GM18505 (cell line): ENCODE measurements around the gene MSI2.

Experiments used
- ATAC-seq: cut with Tn5 transposase; IDR thresholded peaks from one replicate; pipeline ENCODE4 v1.9.1; 2021; ENCODE audit not compliant: unreplicated experiment
- POLR2A ChIP-seq: IDR thresholded peaks from 4 replicates; pipeline ENCODE4 v1.6.1; 2011; ENCODE audit warnings: borderline replicate concordance; ENCODE audit not compliant: insufficient read depth, insufficient read length; ENCODE audit errors: extremely low read depth

MSI2 gene

GRCh38 chr17:57599271-57600045 lies 343.1 kb downstream of the MSI2 start:
- ATAC-seq: no peak
- no peak for TF ChIP-seq POLR2A

GRCh38 chr17:57600074-57600473 lies 343.8 kb downstream of the MSI2 start:
- TF ChIP-seq POLR2A: no peak
- ATAC-seq: no peak

GRCh38 chr17:57601143-57601735 lies 344.9 kb downstream of the MSI2 start:
- no peak for TF ChIP-seq POLR2A
- ATAC-seq: no peak

- TF ChIP-seq POLR2A: no peak
- ATAC-seq: no peak
Observed at GRCh38 chr17:57602896-57603295, 346.6 kb downstream of the MSI2 start.

- ATAC-seq: no peak
- TF ChIP-seq POLR2A: no peak
Observed at GRCh38 chr17:57603546-57603945, 347.2 kb downstream of the MSI2 start.

GRCh38 chr17:57603978-57604377 lies 347.7 kb downstream of the MSI2 start:
- TF ChIP-seq POLR2A: no peak
- peak; percentile 30 for ATAC-seq

- TF ChIP-seq POLR2A: no peak
- ATAC-seq: peak; percentile 61
Observed at GRCh38 chr17:57604771-57605674, 348.7 kb downstream of the MSI2 start.

GRCh38 chr17:57605675-57606105 lies 349.4 kb downstream of the MSI2 start:
- no peak for TF ChIP-seq POLR2A
- ATAC-seq: no peak

GRCh38 chr17:57606111-57606875 lies 350.0 kb downstream of the MSI2 start:
- TF ChIP-seq POLR2A: no peak
- no peak for ATAC-seq

- no peak for ATAC-seq
- TF ChIP-seq POLR2A: no peak
Observed at GRCh38 chr17:57607553-57608120, 351.3 kb downstream of the MSI2 start.

GRCh38 chr17:57608369-57609124 lies 352.2 kb downstream of the MSI2 start:
- no peak for ATAC-seq
- no peak for TF ChIP-seq POLR2A
